ENCODE data around the gene MRPS16.

MRPS16 gene

GRCh38 chr10:73239908-73240307 is 12.5 kb downstream of the MRPS16 start:
- DNase-seq, result no peak

GRCh38 chr10:73238990-73239566 is 13.4 kb downstream of the MRPS16 start:
- DNase-seq, result no peak

GRCh38 chr10:73234695-73235094 is 17.7 kb downstream of the MRPS16 start:
- DNase-seq, result no peak

GRCh38 chr10:73233883-73234282 is 18.6 kb downstream of the MRPS16 start:
- DNase-seq, result no peak

- no peak for DNase-seq
Measured at GRCh38 chr10:73232887-73233286, 19.6 kb downstream of the MRPS16 start.

- DNase-seq, result no peak
Measured at GRCh38 chr10:73229567-73229966, 22.9 kb downstream of the MRPS16 start.

- no peak for DNase-seq
Measured at GRCh38 chr10:73228247-73228646, 24.2 kb downstream of the MRPS16 start.

GRCh38 chr10:73226663-73227062 is 25.8 kb downstream of the MRPS16 start:
- no peak for DNase-seq

- no peak for DNase-seq
Measured at GRCh38 chr10:73225518-73225917, 26.9 kb downstream of the MRPS16 start.

GRCh38 chr10:73220989-73221388 is 31.5 kb downstream of the MRPS16 start:
- DNase-seq, result no peak

- no peak for DNase-seq
Measured at GRCh38 chr10:73219384-73219783, 33.1 kb downstream of the MRPS16 start.

GRCh38 chr10:73218431-73219191 is 33.8 kb downstream of the MRPS16 start:
- no peak for DNase-seq

GRCh38 chr10:73217628-73218027 is 34.8 kb downstream of the MRPS16 start:
- no peak for DNase-seq

GRCh38 chr10:73215749-73216148 is 36.7 kb downstream of the MRPS16 start:
- no peak for DNase-seq

GRCh38 chr10:73211106-73211811 is 41.2 kb downstream of the MRPS16 start:
- no peak for DNase-seq

- DNase-seq, result no peak
Measured at GRCh38 chr10:73210395-73211105, 41.9 kb downstream of the MRPS16 start.

- peak; percentile 33 for DNase-seq
Measured at GRCh38 chr10:73209705-73210104, 42.7 kb downstream of the MRPS16 start.

- DNase-seq, result no peak
Measured at GRCh38 chr10:73207883-73208282, 44.6 kb downstream of the MRPS16 start.

GRCh38 chr10:73206385-73206784 is 46.1 kb downstream of the MRPS16 start:
- DNase-seq, result no peak

- no peak for DNase-seq
Measured at GRCh38 chr10:73205890-73206289, 46.6 kb downstream of the MRPS16 start.

GRCh38 chr10:73205081-73205480 is 47.4 kb downstream of the MRPS16 start:
- DNase-seq, result no peak

Data from fibroblast of skin of abdomen (primary cell).